ENCODE results near the gene BICDL1. TPM values are rescaled to one million over a fixed set of nuclear protein-coding genes. Genes with fewer than 3 reads are reported as not detected.
A peak's percentile ranks its signal among the peaks of the same experiment; 100 is the strongest.

BICDL1 gene
- total RNA-seq, 1 donor from 2014 or later, result 7.4 TPM

DNA sequence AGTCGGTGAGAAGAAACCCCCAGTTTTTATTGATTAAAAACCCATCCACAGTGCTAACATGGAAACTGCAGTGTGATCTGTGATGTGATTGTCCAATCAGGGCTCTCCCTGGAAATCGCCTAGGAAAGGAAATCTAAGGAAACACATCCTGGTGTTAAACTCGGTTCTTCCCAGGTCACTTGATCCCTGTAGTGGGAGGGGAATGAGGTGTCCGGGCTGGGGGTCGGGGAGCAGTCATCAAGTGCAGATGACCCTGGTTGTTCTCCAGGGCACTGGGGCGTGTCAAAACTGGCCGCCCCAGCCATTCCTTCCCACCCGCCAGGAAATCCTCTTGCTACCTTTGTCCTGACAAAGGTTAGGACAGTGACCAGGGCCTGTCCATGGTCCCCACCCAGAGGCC lies 106.7 kb downstream of the BICDL1 start:
- Mint-ChIP-seq H3K4me3 (no peak overlapping the region), H3K27ac (no peak overlapping the region), H3K27me3 (no peaks in the 10 kb centered on the region), H3K36me3 (peaks cover 7% of the 10 kb centered on the region), H3K9me3 (no peaks in the 10 kb centered on the region), H3K4me1 (ENCODE audit: unreplicated experiment) (peaks cover 18% of the 10 kb centered on the region)
- TF ChIP-seq, protein P1, sequence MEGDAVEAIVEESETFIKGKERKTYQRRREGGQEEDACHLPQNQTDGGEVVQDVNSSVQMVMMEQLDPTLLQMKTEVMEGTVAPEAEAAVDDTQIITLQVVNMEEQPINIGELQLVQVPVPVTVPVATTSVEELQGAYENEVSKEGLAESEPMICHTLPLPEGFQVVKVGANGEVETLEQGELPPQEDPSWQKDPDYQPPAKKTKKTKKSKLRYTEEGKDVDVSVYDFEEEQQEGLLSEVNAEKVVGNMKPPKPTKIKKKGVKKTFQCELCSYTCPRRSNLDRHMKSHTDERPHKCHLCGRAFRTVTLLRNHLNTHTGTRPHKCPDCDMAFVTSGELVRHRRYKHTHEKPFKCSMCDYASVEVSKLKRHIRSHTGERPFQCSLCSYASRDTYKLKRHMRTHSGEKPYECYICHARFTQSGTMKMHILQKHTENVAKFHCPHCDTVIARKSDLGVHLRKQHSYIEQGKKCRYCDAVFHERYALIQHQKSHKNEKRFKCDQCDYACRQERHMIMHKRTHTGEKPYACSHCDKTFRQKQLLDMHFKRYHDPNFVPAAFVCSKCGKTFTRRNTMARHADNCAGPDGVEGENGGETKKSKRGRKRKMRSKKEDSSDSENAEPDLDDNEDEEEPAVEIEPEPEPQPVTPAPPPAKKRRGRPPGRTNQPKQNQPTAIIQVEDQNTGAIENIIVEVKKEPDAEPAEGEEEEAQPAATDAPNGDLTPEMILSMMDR (conservative IDR thresholded peaks at IDR 0.05), result no peak
- DNase-seq (ENCODE audit: extremely low spot score, unreplicated experiment), result no peak

DNA sequence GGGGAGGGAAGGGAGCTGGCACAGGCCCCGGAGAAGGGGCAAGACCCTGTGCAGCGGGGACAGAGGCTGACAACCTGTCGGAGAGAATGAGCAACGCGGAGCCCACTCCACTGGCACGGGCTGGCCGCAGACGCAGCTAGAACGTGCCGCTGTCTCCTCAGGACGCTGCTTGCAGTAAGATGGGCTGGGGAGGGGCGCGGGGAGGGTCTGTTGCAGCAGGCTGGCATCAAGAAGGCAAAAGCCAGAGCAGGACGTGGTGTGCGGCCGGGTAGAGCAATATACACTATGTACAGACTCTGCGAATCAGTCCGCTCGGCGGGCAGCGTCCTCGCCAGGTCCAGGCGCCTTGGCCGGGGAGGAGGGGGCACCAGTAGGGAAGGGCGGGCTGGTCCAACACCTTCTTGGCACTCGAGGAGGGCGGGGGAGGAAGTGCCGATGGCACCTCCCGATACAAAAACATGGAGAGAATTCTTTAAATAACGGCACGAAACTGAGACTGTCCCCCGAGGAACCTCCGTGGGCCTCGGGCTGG lies 107.7 kb downstream of the BICDL1 start:
- Mint-ChIP-seq H3K9me3 (no peaks in the 10 kb centered on the region), H3K4me1 (ENCODE audit: unreplicated experiment) (peaks cover 13% of the 10 kb centered on the region), H3K27ac (no peak overlapping the region), H3K36me3 (no peaks in the 10 kb centered on the region), H3K27me3 (no peaks in the 10 kb centered on the region), H3K4me3 (no peak overlapping the region)
- TF ChIP-seq, protein P1 (conservative IDR thresholded peaks at IDR 0.05), result no peak
- no peak for DNase-seq (ENCODE audit: extremely low spot score, unreplicated experiment)

DNA sequence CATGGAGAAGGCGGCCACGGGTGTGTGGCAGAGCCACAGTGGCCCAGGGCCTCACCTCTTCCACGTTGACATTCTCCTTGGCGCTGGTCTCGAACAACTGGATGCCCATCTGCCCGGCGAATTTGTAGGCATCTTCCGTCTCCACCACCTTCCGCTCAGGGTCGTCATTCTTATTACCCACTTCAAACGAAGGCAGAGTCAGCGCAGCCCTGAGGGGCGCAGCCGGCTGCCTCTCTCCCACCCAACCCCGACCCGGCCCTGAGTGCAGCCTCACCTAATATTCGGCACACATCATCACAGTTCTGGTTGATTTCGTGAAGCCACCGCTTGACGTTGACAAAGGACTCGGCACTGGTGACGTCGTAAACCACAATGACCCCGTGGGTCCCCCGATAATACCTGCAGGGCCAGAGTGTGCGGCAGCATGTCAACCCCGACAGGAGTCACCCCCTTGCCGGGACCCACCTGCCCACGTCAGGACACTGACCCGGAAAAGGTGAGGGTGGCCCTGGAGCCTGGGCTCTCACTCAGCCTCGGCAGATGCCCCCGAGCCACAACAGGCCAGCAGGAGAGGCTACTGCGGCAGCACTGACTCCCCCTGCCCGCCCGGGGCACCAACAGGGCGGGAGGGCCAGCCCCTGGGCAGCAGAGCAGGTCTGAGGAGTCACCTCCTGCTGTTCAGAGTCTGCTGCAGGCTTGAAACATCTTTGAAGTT lies 109.9 kb downstream of the BICDL1 start:
- peaks cover 9% of the 10 kb centered on the region for H3K4me1 Mint-ChIP-seq (ENCODE audit: unreplicated experiment)
- TF ChIP-seq, protein P1 (conservative IDR thresholded peaks at IDR 0.05), result no peak
- H3K4me3 Mint-ChIP-seq, result no peak overlapping the region
- no peaks in the 10 kb centered on the region for H3K9me3 Mint-ChIP-seq
- no peaks in the 10 kb centered on the region for H3K36me3 Mint-ChIP-seq
- no peak overlapping the region for H3K27ac Mint-ChIP-seq
- H3K27me3 Mint-ChIP-seq, result no peaks in the 10 kb centered on the region
- no peak for DNase-seq (ENCODE audit: extremely low spot score, unreplicated experiment)

DNA sequence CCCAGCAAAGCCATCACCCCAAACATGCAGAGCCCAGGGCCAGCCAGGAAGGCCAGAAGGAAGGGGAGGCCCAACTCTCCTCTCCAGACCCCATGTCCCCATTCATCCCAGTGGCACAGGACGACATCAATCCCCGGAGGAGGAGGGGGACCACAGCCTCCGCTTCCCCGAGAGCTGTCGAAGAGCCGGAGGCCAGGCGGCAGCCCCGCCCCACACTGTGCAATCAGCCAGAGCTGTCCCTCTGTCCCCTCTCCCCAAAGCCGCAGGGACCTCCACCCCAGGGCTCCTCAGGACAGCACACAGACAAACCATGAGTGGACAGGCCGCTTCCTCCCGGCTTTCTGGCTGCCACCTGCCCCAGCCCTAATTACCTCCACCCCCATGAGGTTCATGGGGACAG lies 110.7 kb downstream of the BICDL1 start:
- Mint-ChIP-seq H3K27me3 (no peaks in the 10 kb centered on the region), H3K9me3 (no peaks in the 10 kb centered on the region), H3K4me3 (no peak overlapping the region), H3K27ac (peak overlapping the region; percentile 51), H3K36me3 (peaks cover under 1% of the 10 kb centered on the region), H3K4me1 (ENCODE audit: unreplicated experiment) (peaks cover 10% of the 10 kb centered on the region)
- TF ChIP-seq, protein P1 (conservative IDR thresholded peaks at IDR 0.05), result no peak
- DNase-seq (ENCODE audit: extremely low spot score, unreplicated experiment), result no peak

DNA sequence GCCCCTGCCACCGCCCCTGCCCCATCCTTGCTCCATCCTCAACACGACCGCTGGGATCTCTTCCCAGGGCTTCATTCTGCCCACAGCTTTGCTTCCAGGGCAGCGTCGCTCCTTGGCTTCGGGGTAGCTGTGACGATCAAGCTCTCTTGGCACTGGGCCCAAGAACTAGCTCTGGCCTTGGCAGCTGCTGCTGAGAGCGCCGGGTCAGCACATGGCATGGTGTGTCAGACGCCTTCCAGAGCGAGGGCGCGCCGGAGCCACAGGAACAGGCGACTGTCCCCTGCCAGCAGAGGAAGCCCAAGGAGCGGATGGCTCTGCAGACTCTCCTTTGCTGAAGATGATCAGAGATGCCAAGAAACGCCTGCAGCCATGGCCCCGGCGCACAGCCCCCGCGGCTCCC lies 111.6 kb downstream of the BICDL1 start:
- Mint-ChIP-seq H3K4me1 (ENCODE audit: unreplicated experiment) (peaks cover 17% of the 10 kb centered on the region), H3K4me3 (no peak overlapping the region), H3K9me3 (no peaks in the 10 kb centered on the region), H3K27ac (no peak overlapping the region), H3K27me3 (no peaks in the 10 kb centered on the region), H3K36me3 (peaks cover 6% of the 10 kb centered on the region)
- TF ChIP-seq, protein P1 (conservative IDR thresholded peaks at IDR 0.05), result no peak
- DNase-seq (ENCODE audit: extremely low spot score, unreplicated experiment), result no peak
